Measurements from ENCODE around the gene HABP4.

GRCh38 chr9:96476013-96476412 lies 26.0 kb downstream of the HABP4 start:
- no peak for TF ChIP-seq CTCF (IDR thresholded peaks at IDR 0.05; ENCODE audit: insufficient read depth, low read length)
- no peak for TF ChIP-seq POLR2AphosphoS5 (IDR thresholded peaks at IDR 0.05; ENCODE audit: low read depth)
